Measurements from ENCODE around the gene CP. TPM values are rescaled to one million over a fixed set of nuclear protein-coding genes. Genes with fewer than 3 reads are reported as not detected.
A peak's percentile ranks its signal among the peaks of the same experiment; 100 is the strongest.

CP gene
- total RNA-seq, 1 donor from 2014 or later: 1.1 TPM

GRCh38 chr3:149180057-149180573 is 41.5 kb downstream of the CP start:
- DNase-seq: no peak

DNA sequence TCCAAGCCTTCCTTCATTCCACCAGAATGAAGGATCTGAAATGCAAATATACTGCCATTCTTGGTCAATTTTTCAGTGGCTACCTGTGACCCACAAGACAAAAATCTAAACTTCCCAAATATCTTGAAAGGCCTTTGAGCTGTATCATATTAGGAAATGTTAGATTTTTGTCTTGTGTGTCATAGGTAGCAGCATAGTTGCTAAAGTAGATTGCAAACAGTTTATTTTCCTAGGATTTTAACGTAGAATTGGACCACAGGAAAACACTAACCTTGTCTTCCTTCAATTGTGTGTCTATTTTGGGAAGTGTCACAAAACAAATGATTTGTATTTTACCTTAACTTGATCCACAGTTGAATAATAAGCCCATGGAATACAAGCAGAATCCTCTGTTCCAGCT is 42.4 kb downstream of the CP start:
- DNase-seq: no peak

- no peak for DNase-seq
These were observed 44.5 kb downstream of the CP start for GRCh38 chr3:149177122-149177521.

- DNase-seq: no peak
These were observed 46.7 kb downstream of the CP start for GRCh38 chr3:149174901-149175300.

GRCh38 chr3:149170672-149171071 is 51.0 kb downstream of the CP start:
- no peak for DNase-seq

DNA sequence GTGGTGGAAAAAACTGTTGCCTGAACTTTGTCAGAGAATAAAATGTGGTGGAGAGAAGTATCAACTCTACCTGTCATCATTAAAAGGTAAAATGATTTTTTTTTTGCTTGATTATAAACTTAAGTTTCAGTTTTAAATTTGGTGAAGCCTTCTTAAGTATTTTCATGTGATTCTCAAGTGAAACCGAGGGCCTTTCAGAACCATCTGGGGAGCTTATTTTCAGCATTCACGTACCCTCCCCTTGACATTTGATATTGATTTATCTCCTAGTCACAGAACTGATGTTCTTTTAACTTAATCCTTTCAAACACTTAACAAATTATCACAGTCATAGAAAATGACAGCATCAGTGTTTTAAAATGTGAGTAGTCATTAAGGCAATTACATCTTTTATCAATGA is 53.7 kb downstream of the CP start:
- DNase-seq: no peak

DNA sequence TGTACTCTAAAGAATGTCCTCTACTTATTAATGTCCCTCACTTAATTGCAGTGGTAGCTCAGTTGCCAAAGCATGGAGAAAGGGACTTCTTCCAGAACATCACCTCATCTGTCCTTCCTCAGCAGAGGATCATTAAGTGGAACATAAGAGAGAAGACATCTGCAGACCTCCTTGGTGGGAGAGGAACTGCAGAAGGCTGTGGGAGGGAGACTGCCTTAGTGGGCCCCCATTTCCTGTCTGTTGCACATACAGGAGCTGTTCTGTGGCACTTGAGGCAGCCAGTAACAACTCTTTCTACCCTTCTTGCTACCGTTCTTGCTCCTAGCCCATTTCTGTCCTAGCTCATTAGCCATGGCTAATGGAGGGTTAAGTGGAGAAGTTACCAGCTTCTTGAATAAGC is 58.6 kb downstream of the CP start:
- no peak for DNase-seq

DNA sequence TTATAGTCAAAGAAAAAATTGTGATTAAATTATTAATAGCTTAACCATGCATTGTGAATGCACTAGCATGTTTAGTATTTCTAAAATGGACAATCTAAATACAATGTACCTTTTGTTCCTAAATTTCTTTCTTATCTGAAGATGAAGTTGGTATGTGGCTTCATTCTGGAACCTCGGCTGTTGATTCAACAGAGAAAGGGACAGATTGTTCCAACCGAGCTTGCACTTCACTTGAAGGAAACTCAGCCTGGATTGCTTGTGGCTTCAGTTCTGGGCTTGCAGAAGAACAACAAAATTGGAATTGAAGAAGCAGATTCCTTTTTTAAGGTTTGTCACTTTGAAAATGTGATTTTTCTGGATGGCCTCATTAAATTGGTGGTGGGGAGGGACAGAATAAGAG is 59.6 kb downstream of the CP start:
- no peak for DNase-seq

GRCh38 chr3:149160754-149161300 is 60.8 kb downstream of the CP start:
- no peak for DNase-seq

- no peak for DNase-seq
These were observed 68.2 kb downstream of the CP start for GRCh38 chr3:149153402-149153801.

- DNase-seq: no peak
These were observed 69.2 kb downstream of the CP start for GRCh38 chr3:149152420-149152819.

DNA sequence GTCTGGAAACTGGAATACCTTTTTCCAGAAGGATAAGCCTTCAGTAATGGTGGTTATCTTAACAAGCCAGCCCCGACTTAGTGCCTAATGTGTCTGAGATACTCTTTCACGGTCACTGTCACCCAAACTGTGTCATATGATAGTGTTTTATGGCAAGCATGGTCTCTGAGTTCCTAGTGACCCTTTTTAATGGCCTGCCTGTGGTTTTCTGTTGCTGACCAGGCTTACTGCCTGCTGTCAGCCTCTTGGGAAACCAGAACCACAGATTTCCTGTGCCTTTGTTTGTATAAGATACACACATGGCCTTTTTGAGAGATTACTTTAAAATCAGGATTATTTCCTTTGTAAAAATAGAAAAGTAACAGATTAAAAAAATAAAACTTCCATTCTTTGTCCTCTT is 69.8 kb downstream of the CP start:
- no peak for DNase-seq

DNA sequence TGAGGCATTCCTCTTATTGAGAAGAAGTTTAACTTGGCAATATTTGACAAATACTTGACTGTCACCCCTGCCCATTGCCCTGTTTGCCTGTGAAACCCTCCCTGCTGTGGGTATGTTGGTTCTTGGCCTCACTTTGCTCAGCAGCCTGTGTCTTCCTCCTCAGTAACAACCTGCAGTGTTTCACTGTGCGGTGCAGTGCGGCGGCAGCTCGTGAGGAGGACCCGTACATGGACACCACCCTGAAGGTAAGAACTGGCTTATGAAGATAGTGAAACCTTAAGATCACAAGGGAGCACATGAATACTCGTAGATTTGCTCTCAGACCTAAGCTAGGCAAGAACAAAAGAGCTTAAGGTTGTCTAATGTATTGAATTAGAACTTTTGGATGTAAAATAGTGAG is 71.2 kb downstream of the CP start:
- no peak for DNase-seq

- no peak for DNase-seq
These were observed 75.7 kb downstream of the CP start for GRCh38 chr3:149145974-149146373.

DNA sequence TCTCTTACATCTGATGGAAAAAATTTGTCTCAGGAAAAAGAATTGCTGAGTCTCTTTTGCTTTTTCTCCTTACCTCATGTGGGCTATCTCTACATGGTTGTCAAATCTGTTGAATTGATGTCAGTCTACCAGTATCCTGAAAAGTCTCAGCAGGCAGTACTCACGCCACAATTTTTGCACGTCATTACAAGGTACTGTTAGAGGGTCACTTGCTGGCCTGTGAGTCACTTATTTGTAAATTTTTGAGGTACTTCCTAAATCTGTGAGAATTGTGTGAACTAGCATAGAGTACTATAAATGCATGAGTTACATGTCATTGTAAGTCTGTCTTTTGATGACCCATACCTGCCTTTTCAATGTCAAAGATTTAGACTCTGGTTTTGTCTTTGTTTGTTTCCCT is 76.3 kb downstream of the CP start:
- no peak for DNase-seq

DNA sequence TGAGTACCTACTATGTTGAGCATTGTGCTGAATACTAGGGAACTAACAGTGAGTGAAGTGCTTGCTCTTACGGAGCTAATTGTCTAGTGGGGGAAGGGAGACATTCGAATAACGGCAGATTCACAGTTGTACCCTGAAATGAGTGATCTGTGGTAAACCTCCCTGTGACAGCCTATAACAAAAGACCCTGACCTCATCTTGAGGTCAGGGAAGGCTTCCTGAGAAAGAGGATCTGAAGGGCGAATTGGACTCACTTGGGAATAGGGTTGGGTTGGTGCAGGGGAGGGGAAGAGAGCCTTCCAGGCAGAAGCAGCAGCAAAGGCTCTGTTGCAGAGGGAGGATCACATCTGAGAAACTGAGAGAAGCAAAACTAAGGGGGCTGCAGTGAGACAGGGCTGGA is 78.9 kb downstream of the CP start:
- DNase-seq: no peak

- DNase-seq: no peak
These were observed 87.1 kb downstream of the CP start for GRCh38 chr3:149134575-149134974.

DNA sequence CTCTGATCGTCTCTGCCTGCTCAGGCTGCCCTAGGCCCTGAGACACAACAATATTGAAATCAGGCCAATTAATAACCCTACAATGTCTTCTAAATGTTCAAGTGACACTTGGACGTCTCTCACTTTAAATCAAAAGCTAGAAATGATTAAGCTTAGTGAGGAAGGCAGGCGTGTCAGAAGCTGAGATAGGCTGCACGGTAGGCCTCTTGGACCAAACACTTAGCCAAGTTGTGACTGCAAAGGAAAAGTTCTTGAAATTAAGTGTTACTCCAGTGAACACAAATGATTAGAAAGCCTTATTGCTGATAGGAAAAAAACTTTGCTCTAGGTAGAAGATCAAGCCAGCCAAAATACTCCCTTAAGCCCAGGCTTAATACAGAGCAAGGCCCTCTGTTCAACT is 90.0 kb downstream of the CP start:
- no peak for DNase-seq

- peak; percentile 84 for DNase-seq
These were observed 92.1 kb downstream of the CP start, which contains the start of gene HPS3 for GRCh38 chr3:149129326-149130205. TSS of gene HPS3 (plus strand) at chr3:149129638. CDS start at chr3:149129724, 86 bp downstream.

DNA sequence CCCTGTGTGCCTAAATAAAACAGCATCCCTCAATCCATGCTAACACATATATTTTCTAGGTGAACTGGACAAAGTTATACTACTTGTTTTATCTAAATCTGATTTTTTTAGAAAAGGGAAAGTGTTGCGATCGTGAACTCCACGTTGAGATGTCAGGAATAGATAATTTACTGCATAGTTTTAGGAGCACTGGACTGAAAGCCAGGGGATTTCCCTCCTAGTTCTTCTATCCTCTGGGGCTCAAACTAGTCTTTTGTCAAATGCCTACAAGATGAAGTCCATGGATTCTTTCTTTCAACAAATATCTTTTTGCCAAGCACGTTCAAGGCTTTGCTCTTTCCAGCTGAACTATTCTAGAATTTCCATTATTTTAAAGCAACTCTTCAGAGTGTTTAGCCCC is 92.8 kb downstream of the CP start:
- no peak for DNase-seq

GRCh38 chr3:149122721-149123578 is 98.7 kb downstream of the CP start:
- DNase-seq: no peak

Data from skin of body (tissue), 2 donors.